ENCODE measurements around the gene CNNM2. TPM values are rescaled to one million over a fixed set of nuclear protein-coding genes. Genes with fewer than 3 reads are reported as not detected.

The CNNM2 gene
- total RNA-seq, 2 donors from 2014 or later = 3.4 to 5.3 TPM

DNA sequence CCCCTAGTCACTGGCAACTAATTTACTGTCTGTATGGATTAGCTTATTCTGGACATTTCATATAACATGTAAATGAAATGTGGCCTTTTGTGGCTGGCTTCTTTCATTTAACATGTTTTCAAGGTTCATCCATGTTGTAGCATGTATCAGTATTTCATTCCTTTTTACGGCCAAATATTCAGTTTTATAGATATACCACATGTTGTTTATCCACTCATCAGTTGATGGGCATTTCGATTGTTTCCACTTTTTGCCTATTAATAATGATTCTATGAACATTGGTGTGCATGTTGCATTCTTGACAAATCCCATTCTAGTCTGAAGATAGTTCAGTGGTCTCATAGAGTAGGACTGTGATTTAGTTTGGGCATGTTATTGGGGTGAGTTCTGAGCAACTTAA, 12.6 kb downstream of the CNNM2 start:
- Histone ChIP-seq H3K4me3 (no peak overlapping the region), H3K4me1 (no peaks in the 10 kb centered on the region), H3K36me3 (replicated peaks in 1 of 2; ENCODE audit: insufficient read depth in 1 of 2, low read depth in 2 of 2) (peaks cover 0 to 1% of the 10 kb centered on the region in 2 donors), H3K27me3 (no peaks in the 10 kb centered on the region), H3K9me3 (no peaks in the 10 kb centered on the region), H3K27ac (no peak overlapping the region)
- no peak for DNase-seq
- no peak for TF ChIP-seq POLR2A (IDR thresholded peaks at IDR 0.05)
- TF ChIP-seq, protein P1, sequence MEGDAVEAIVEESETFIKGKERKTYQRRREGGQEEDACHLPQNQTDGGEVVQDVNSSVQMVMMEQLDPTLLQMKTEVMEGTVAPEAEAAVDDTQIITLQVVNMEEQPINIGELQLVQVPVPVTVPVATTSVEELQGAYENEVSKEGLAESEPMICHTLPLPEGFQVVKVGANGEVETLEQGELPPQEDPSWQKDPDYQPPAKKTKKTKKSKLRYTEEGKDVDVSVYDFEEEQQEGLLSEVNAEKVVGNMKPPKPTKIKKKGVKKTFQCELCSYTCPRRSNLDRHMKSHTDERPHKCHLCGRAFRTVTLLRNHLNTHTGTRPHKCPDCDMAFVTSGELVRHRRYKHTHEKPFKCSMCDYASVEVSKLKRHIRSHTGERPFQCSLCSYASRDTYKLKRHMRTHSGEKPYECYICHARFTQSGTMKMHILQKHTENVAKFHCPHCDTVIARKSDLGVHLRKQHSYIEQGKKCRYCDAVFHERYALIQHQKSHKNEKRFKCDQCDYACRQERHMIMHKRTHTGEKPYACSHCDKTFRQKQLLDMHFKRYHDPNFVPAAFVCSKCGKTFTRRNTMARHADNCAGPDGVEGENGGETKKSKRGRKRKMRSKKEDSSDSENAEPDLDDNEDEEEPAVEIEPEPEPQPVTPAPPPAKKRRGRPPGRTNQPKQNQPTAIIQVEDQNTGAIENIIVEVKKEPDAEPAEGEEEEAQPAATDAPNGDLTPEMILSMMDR (IDR thresholded peaks at IDR 0.05) = no peak
- intact Hi-C loops (cut with DNase I) = no loop called here
- WGBS, 2 donors = 89 to 92% methylated on average over 2 of the region's 2 CpGs
- ATAC-seq = no peak

DNA sequence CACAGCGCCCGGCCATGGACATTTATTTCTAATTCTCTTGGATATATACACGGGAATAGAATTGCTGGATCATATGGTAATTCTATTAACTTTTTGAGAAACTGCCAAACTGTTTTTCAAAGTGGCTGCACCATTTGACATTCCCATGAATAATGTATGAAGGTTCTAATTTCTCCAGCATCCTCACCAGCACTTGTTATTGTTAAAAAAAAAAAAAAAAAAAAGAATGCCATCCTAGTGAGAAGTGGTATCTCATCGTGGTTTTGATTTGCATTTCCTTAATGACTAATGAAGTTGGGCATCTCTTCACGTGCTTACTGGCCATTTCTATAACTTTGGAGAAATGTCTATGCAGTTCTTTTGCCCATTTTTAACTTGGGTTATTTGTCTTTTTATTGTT, 13.5 kb downstream of the CNNM2 start:
- Histone ChIP-seq H3K4me3 (no peak overlapping the region), H3K9me3 (no peaks in the 10 kb centered on the region), H3K27me3 (no peaks in the 10 kb centered on the region), H3K36me3 (replicated peaks in 1 of 2; ENCODE audit: insufficient read depth in 1 of 2, low read depth in 2 of 2) (peaks cover 0 to 1% of the 10 kb centered on the region in 2 donors), H3K27ac (no peak overlapping the region), H3K4me1 (no peaks in the 10 kb centered on the region)
- ATAC-seq (no peak), DNase-seq (no peak)
- 89 to 94% methylated on average over 5 of the region's 5 CpGs for WGBS, 2 donors
- TF ChIP-seq, protein P1 (IDR thresholded peaks at IDR 0.05) = no peak
- TF ChIP-seq POLR2A (IDR thresholded peaks at IDR 0.05) = no peak
- intact Hi-C loops (cut with DNase I) = no loop called here

DNA sequence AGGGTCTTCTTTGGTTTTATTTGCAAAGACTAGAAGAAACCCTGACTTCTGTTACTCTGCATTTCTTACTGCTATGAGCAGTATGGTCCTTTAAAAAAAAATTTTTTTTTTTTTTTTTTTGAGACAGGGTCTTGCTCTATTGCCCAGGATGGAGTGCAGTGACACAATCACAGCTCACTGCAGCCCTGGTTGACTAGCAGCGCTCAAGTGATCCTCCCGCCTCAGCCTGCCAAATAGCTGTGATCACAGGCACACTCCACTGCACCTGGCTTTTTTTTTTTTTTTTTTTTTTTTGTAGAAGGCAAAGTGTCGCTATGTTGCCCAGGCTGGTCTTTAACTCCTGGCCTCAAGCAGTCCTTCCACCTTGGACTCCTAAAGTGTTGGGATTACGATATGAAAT, 17.4 kb downstream of the CNNM2 start:
- DNase-seq = no peak
- 98 to 100% methylated on average over 4 of the region's 4 CpGs for WGBS, 2 donors
- no peak overlapping the region for H3K27ac ChIP-seq

DNA sequence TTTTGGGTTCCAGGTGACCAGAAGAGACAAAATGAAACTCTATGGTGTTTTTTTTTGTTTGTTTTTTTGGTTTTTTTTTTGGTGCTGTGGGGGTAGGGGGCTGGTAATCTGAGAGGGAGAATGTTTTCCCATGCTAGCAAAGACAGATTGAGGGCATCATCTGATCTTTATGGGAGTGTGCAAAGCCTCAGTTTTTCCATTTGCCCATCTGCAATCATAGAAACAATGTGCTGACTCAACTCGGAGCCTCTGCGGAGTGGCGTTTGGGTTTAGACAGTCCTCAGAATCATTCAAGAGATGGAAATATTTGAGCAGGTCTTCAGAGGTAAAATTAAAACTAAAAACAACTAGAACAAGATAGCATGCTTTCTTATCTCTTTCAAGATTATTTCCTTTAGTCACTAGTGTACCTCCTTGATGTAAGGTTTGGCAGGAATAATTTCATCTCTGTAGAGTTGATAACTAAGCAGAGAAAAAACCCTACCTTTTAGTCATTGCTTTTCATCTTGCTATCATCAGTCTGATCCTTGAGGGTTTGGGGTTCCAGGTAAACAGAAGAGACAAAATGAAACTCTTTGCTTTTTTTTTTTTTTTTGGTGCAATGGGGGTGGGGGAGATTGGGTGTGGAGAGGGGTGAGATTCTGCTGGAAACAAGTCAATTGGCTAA, 18.0 kb downstream of the CNNM2 start:
- Histone ChIP-seq H3K27ac (no peak overlapping the region), H3K4me1 (no peaks in the 10 kb centered on the region), H3K9me3 (no peaks in the 10 kb centered on the region), H3K27me3 (no peaks in the 10 kb centered on the region), H3K36me3 (replicated peaks in 1 of 2; ENCODE audit: insufficient read depth in 1 of 2, low read depth in 2 of 2) (no peaks in the 10 kb centered on the region), H3K4me3 (no peak overlapping the region)
- intact Hi-C loops (cut with DNase I) = no loop called here
- WGBS, 2 donors = 95 to 97% methylated on average over 3 of the region's 3 CpGs
- no peak for TF ChIP-seq POLR2A (IDR thresholded peaks at IDR 0.05)
- TF ChIP-seq, protein P1 (IDR thresholded peaks at IDR 0.05) = no peak
- ATAC-seq = no peak
- no peak for DNase-seq

More for the DNA sequence above, 17.4 kb downstream of the CNNM2 start:
- Histone ChIP-seq H3K36me3 (replicated peaks in 1 of 2; ENCODE audit: insufficient read depth in 1 of 2, low read depth in 2 of 2) (no peaks in the 10 kb centered on the region), H3K4me1 (no peaks in the 10 kb centered on the region), H3K27me3 (no peaks in the 10 kb centered on the region), H3K4me3 (no peak overlapping the region), H3K9me3 (no peaks in the 10 kb centered on the region)
- no peak for ATAC-seq
- intact Hi-C loops (cut with DNase I) = no loop called here
- no peak for TF ChIP-seq POLR2A (IDR thresholded peaks at IDR 0.05)
- TF ChIP-seq, protein P1 (IDR thresholded peaks at IDR 0.05) = no peak

DNA sequence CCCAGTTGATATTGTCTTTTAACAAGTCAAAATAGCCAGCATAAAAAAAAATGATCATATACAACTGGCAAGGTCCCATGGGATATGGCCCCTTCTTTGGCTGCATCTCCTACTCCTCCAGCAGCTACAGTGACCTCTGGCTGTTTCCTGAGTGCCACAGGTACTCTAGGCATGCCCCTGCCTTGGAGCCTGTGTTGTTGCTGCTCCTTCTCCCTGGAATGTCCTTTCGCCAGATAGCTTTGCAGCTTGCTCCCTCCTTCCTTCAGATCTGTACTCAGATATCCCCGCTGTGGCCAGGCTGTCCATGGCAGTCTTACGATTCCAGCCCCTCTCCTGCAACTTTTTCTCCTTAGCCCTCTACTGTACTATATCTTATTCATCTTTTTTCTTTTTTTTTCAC, 23.3 kb downstream of the CNNM2 start:
- no peak overlapping the region for H3K27ac ChIP-seq
- H3K36me3 ChIP-seq (replicated peaks in 1 of 2; ENCODE audit: insufficient read depth in 1 of 2, low read depth in 2 of 2) = no peaks in the 10 kb centered on the region
- no peaks in the 10 kb centered on the region for H3K27me3 ChIP-seq
- DNase-seq (no peak), ATAC-seq (no peak)
- peaks cover 8% of the 10 kb centered on the region for H3K4me1 ChIP-seq
- 96 to 99% methylated on average over 3 of the region's 3 CpGs for WGBS, 2 donors
- TF ChIP-seq POLR2A (IDR thresholded peaks at IDR 0.05) = no peak
- TF ChIP-seq, protein P1 (IDR thresholded peaks at IDR 0.05) = no peak
- no peak overlapping the region for H3K4me3 ChIP-seq
- intact Hi-C loops (cut with DNase I) = no loop called here
- H3K9me3 ChIP-seq = no peaks in the 10 kb centered on the region

All from body of pancreas (tissue), 4 donors.